Gastroesophageal sphincter (tissue), 4 donors: ENCODE data around the gene TNC. TPM values are rescaled to one million over a fixed set of nuclear protein-coding genes. Genes with fewer than 3 reads are reported as not detected.
A peak's percentile ranks its signal among the peaks of the same experiment; 100 is the strongest.

Experiments
- ATAC-seq: fragments of 150-250 bp; one replicate; pipeline ENCODE4 v1.9.1; 2016; ENCODE audit warnings: mild to moderate bottlenecking, moderate library complexity
- H3K27ac ChIP-seq, 4 donors: fragments of 200-600 bp; sonication (generic) in 3 of 4; 1 replicate in 3 of 4; 2 replicates in 1 of 4; pipeline ENCODE4 v1.5.1; 2016 to 2019
- H3K27me3 ChIP-seq: fragments of 200-600 bp; sonication (generic); one replicate; pipeline ENCODE4 v1.5.1; 2019
- H3K36me3 ChIP-seq, 2 donors: fragments of 200-600 bp; sonication (generic); one replicate each; pipeline ENCODE4 v1.5.1; 2019; ENCODE audit warnings: control low read depth in 1 of 2
- H3K4me1 ChIP-seq, 3 donors: fragments of 200-600 bp; sonication (generic); 1 replicate in 2 of 3; 2 replicates in 1 of 3; pipeline ENCODE4 v1.5.1; 2016 to 2019; ENCODE audit warnings: control low read depth in 2 of 3
- H3K4me3 ChIP-seq, 2 donors: fragments of 200-600 bp; sonication (generic); one replicate each; pipeline ENCODE4 v1.5.1; 2019; ENCODE audit warnings: mild to moderate bottlenecking in 1 of 2, moderate library complexity in 1 of 2
- H3K9me3 ChIP-seq, 3 donors: fragments of 200-600 bp; sonication (generic); one replicate each; pipeline ENCODE4 v1.5.1; 2017 to 2019; ENCODE audit warnings: control low read depth in 2 of 3
- CTCF ChIP-seq, 4 experiments: fragments of 200-600 bp in 2 of 4; fragments of 450-650 bp in 2 of 4; sonication (generic) in 1 of 4; IDR thresholded peaks; one replicate each; pipeline ENCODE4 v1.5.1; 2017 to 2019; ENCODE audit warnings: antibody characterized with exemption in 4 of 4, mild to moderate bottlenecking in 2 of 4, moderate library complexity in 2 of 4
- EP300 ChIP-seq: sonication (generic); formaldehyde crosslinking; IDR thresholded peaks from one replicate; pipeline ENCODE4 v1.6.1; 2017; ENCODE audit warnings: antibody characterized with exemption, mild to moderate bottlenecking
- POLR2A ChIP-seq, 2 donors: fragments of 450-650 bp; IDR thresholded peaks; one replicate each; pipeline ENCODE4 v1.6.1; 2017; ENCODE audit warnings: antibody characterized with exemption in 2 of 2, mild to moderate bottlenecking in 2 of 2, moderate library complexity in 1 of 2
- POLR2AphosphoS5 ChIP-seq: sonication (generic); formaldehyde crosslinking; IDR thresholded peaks from one replicate; pipeline ENCODE4 v1.6.1; 2017; ENCODE audit warnings: antibody characterized with exemption
- WGBS, 2 donors: methylation state at CpG; one replicate each; pipeline ENCODE4 v1.1.5; 2018; ENCODE audit warnings: low coverage in 1 of 2; 5-methylcytosine and 5-hydroxymethylcytosine counted together
- total RNA-seq, 4 donors: library from RNA; depleted of rRNA; stranded (reverse); fragments of >200 nt; gene quantifications; one replicate each; pipeline ENCODE4 v1.1.0, GENCODE V29; 2016

Gene TNC
- total RNA-seq, 4 donors from 2014 or later: 194 to 799 (median 466) TPM

- TF ChIP-seq POLR2A (IDR thresholded peaks at IDR 0.05) (no peak), CTCF (IDR thresholded peaks at IDR 0.05) (no peak), EP300 (no peak), POLR2AphosphoS5 (no peak)
- 10 to 11% methylated on average over 1 of the region's 1 CpG for WGBS, 2 donors
- Histone ChIP-seq H3K4me1 (peaks cover 5 to 39% (median 5%) of the 10 kb centered on the region in 3 donors), H3K4me3 (no peak overlapping the region), H3K27me3 (no peaks in the 10 kb centered on the region), H3K27ac (no peak overlapping the region), H3K9me3 (no peaks in the 10 kb centered on the region), H3K36me3 (no peaks in the 10 kb centered on the region)
- ATAC-seq: no peak
Observed at GRCh38 chr9:115161446-115161845, 43.5 kb upstream of the TNC start.

GRCh38 chr9:115158661-115159481 is 40.9 kb upstream of the TNC start:
- 67 to 71% methylated on average over 5 to 8 of the region's 8 CpGs for WGBS, 2 donors
- no peak overlapping the region for H3K4me3 ChIP-seq
- H3K27me3 ChIP-seq: no peaks in the 10 kb centered on the region
- no peak for ATAC-seq
- TF ChIP-seq POLR2AphosphoS5: peak; percentile 86
- TF ChIP-seq CTCF (IDR thresholded peaks at IDR 0.05): no peak
- TF ChIP-seq EP300: no peak
- TF ChIP-seq POLR2A (IDR thresholded peaks at IDR 0.05): no peak
- peak overlapping the region in 1 of 4 donors; percentile 76 for H3K27ac ChIP-seq
- H3K36me3 ChIP-seq: no peaks in the 10 kb centered on the region
- H3K9me3 ChIP-seq: no peaks in the 10 kb centered on the region
- H3K4me1 ChIP-seq: peaks cover 5 to 30% (median 5%) of the 10 kb centered on the region in 3 donors

GRCh38 chr9:115157245-115157674 is 39.3 kb upstream of the TNC start:
- Histone ChIP-seq H3K27me3 (no peaks in the 10 kb centered on the region), H3K4me1 (peaks cover 5 to 21% (median 5%) of the 10 kb centered on the region in 3 donors), H3K27ac (peak overlapping the region; percentile 49 to 76 (median 72)), H3K9me3 (no peaks in the 10 kb centered on the region), H3K36me3 (no peaks in the 10 kb centered on the region), H3K4me3 (no peak overlapping the region)
- WGBS, 2 donors: 29 to 32% methylated on average over 1 to 2 of the region's 2 CpGs
- TF ChIP-seq EP300: no peak
- no peak for TF ChIP-seq CTCF (IDR thresholded peaks at IDR 0.05)
- no peak for TF ChIP-seq POLR2A (IDR thresholded peaks at IDR 0.05)
- peak; percentile 89 for TF ChIP-seq POLR2AphosphoS5
- peak; percentile 83 for ATAC-seq

- ATAC-seq: peak; percentile 16
- Histone ChIP-seq H3K9me3 (no peaks in the 10 kb centered on the region), H3K36me3 (no peaks in the 10 kb centered on the region), H3K27me3 (no peaks in the 10 kb centered on the region), H3K27ac (peak overlapping the region in 1 of 4 donors; percentile 16), H3K4me1 (peaks cover 5 to 15% (median 5%) of the 10 kb centered on the region in 3 donors), H3K4me3 (no peak overlapping the region)
- TF ChIP-seq POLR2AphosphoS5 (no peak), POLR2A (IDR thresholded peaks at IDR 0.05) (no peak), EP300 (no peak), CTCF (IDR thresholded peaks at IDR 0.05) (no peak)
- no CpG with 5 or more reads among the region's 4 CpGs for WGBS, 2 donors
Observed at GRCh38 chr9:115155037-115155436, 37.1 kb upstream of the TNC start.

- H3K27ac ChIP-seq: peak overlapping the region in 1 of 4 donors; percentile 16
- no peak for ATAC-seq
- H3K36me3 ChIP-seq: no peaks in the 10 kb centered on the region
- no peaks in the 10 kb centered on the region for H3K27me3 ChIP-seq
- H3K4me1 ChIP-seq: peaks cover 5 to 15% (median 5%) of the 10 kb centered on the region in 3 donors
- no peak for TF ChIP-seq POLR2A (IDR thresholded peaks at IDR 0.05)
- no peak for TF ChIP-seq CTCF (IDR thresholded peaks at IDR 0.05)
- TF ChIP-seq EP300: no peak
- TF ChIP-seq POLR2AphosphoS5: no peak
- H3K4me3 ChIP-seq: no peak overlapping the region
- no peaks in the 10 kb centered on the region for H3K9me3 ChIP-seq
Observed at GRCh38 chr9:115154617-115155016, 36.7 kb upstream of the TNC start.
